HG03432 (cell line): ENCODE results near the gene PNKD.

ENCODE experiments used
- ATAC-seq: cut with Tn5 transposase; IDR thresholded peaks from one replicate; pipeline ENCODE4 v1.9.1; 2021; ENCODE audit warnings: mild to moderate bottlenecking, moderate library complexity; ENCODE audit not compliant: unreplicated experiment

Gene PNKD

GRCh38 chr2:218334531-218334930 is 64.2 kb downstream of the PNKD start:
- ATAC-seq: no peak

GRCh38 chr2:218340656-218341055 is 70.3 kb downstream of the PNKD start:
- no peak for ATAC-seq

- no peak for ATAC-seq
These were observed 71.1 kb downstream of the PNKD start for GRCh38 chr2:218341381-218341780.

GRCh38 chr2:218342837-218343236 is 72.5 kb downstream of the PNKD start:
- ATAC-seq: no peak

GRCh38 chr2:218343591-218343990 is 73.3 kb downstream of the PNKD start:
- ATAC-seq: no peak

- ATAC-seq: no peak
These were observed 73.9 kb downstream of the PNKD start for GRCh38 chr2:218344090-218344754.

- ATAC-seq: no peak
These were observed 74.6 kb downstream of the PNKD start for GRCh38 chr2:218344755-218345417.

- no peak for ATAC-seq
These were observed 75.3 kb downstream of the PNKD start for GRCh38 chr2:218345491-218346236.

- ATAC-seq: no peak
These were observed 76.9 kb downstream of the PNKD start for GRCh38 chr2:218347172-218347571.

GRCh38 chr2:218354045-218354444 is 83.7 kb downstream of the PNKD start:
- ATAC-seq: no peak

GRCh38 chr2:218354850-218355443 is 84.6 kb downstream of the PNKD start:
- no peak for ATAC-seq

- ATAC-seq: no peak
These were observed 87.2 kb downstream of the PNKD start for GRCh38 chr2:218357236-218358177.

GRCh38 chr2:218360453-218360852 is 90.1 kb downstream of the PNKD start:
- ATAC-seq: no peak

- ATAC-seq: no peak
These were observed 92.3 kb downstream of the PNKD start for GRCh38 chr2:218362606-218363005.

- no peak for ATAC-seq
These were observed 93.4 kb downstream of the PNKD start for GRCh38 chr2:218363736-218364135.

- ATAC-seq: no peak
These were observed 93.9 kb downstream of the PNKD start for GRCh38 chr2:218364196-218364595.

- ATAC-seq: no peak
These were observed 96.5 kb downstream of the PNKD start for GRCh38 chr2:218366621-218367414.

- ATAC-seq: peak; percentile 96
These were observed 97.3 kb downstream of the PNKD start for GRCh38 chr2:218367415-218368149.

- ATAC-seq: no peak
These were observed 97.8 kb downstream of the PNKD start for GRCh38 chr2:218368150-218368528.
